Body of pancreas (tissue), 4 donors: ENCODE data around the gene AKT1. TPM values are rescaled to one million over a fixed set of nuclear protein-coding genes. Genes with fewer than 3 reads are reported as not detected.

Experiments used
- ATAC-seq: fragments of 150-250 bp; one replicate; pipeline ENCODE4 v1.9.1; 2016
- DNase-seq, 4 donors: peaks; one replicate each; pipeline ENCODE4 v3.0.0-alpha.2; 2019
- H3K27ac ChIP-seq, 4 donors: fragments of 200-600 bp; sonication (generic); 1 replicate in 3 of 4; 2 replicates in 1 of 4; pipeline versions ENCODE4 v1.5.1 to v1.6.1; 2016 to 2019; ENCODE audit warnings: mild to moderate bottlenecking in 1 of 4, mixed read lengths in 1 of 4, moderate library complexity in 1 of 4
- H3K27me3 ChIP-seq, 2 donors: fragments of 200-600 bp; sonication (generic); one replicate each; pipeline ENCODE4 v1.6.0; 2016; ENCODE audit warnings: mild to moderate bottlenecking in 1 of 2
- H3K36me3 ChIP-seq, 2 donors: fragments of 200-600 bp; sonication (generic); replicated peaks in 1 of 2; 2 replicates each; pipeline ENCODE4 v1.5.1; 2016; ENCODE audit warnings: low read depth in 2 of 2; ENCODE audit not compliant: insufficient read depth in 1 of 2
- H3K4me1 ChIP-seq: fragments of 200-600 bp; sonication (generic); one replicate; pipeline ENCODE4 v1.6.0; 2016
- H3K4me3 ChIP-seq, 2 donors: fragments of 200-600 bp; sonication (generic); 1 replicate in 1 of 2; 2 replicates in 1 of 2; pipeline ENCODE4 v1.5.1; 2016 to 2019
- H3K9me3 ChIP-seq, 3 donors: fragments of 200-600 bp; sonication (generic); 1 replicate in 2 of 3; 2 replicates in 1 of 3; pipeline ENCODE4 v1.5.1; 2016
- POLR2A ChIP-seq, 3 donors: fragments of 450-650 bp; IDR thresholded peaks; one replicate each; pipeline ENCODE4 v1.6.1; 2016; ENCODE audit warnings: antibody characterized with exemption in 3 of 3, mild to moderate bottlenecking in 2 of 3
- WGBS, 2 donors: methylation state at CpG; one replicate each; pipeline ENCODE4 v1.1.5; 2017; 5-methylcytosine and 5-hydroxymethylcytosine counted together
- intact Hi-C: fragments of 100-400 bp; cut with DNase I; formaldehyde crosslinking; loops from one replicate; pipeline ENCODE4 v1.15.1; 2023
- total RNA-seq, 2 donors: library from RNA; depleted of rRNA; stranded (reverse); fragments of >200 nt; gene quantifications; one replicate each; pipeline ENCODE4 v1.1.0, GENCODE V29; 2016
- TF ChIP-seq, protein P1 (sequence below), 7 experiments: fragments of 450-650 bp in 4 of 7; fragments of 200-600 bp in 3 of 7; sonication (generic) in 3 of 7; IDR thresholded peaks; one replicate each; pipeline ENCODE4 v1.5.1; 2016 to 2019; ENCODE audit warnings: antibody characterized with exemption in 7 of 7

AKT1 gene
- total RNA-seq, 2 donors from 2014 or later, result 74.2 to 151 TPM

- no peaks in the 10 kb centered on the region for H3K36me3 ChIP-seq
- intact Hi-C loops, result no loop called here
- no peak for TF ChIP-seq POLR2A (IDR thresholded peaks at IDR 0.05)
- TF ChIP-seq, protein P1, sequence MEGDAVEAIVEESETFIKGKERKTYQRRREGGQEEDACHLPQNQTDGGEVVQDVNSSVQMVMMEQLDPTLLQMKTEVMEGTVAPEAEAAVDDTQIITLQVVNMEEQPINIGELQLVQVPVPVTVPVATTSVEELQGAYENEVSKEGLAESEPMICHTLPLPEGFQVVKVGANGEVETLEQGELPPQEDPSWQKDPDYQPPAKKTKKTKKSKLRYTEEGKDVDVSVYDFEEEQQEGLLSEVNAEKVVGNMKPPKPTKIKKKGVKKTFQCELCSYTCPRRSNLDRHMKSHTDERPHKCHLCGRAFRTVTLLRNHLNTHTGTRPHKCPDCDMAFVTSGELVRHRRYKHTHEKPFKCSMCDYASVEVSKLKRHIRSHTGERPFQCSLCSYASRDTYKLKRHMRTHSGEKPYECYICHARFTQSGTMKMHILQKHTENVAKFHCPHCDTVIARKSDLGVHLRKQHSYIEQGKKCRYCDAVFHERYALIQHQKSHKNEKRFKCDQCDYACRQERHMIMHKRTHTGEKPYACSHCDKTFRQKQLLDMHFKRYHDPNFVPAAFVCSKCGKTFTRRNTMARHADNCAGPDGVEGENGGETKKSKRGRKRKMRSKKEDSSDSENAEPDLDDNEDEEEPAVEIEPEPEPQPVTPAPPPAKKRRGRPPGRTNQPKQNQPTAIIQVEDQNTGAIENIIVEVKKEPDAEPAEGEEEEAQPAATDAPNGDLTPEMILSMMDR (IDR thresholded peaks at IDR 0.05), result no peak
- no peak overlapping the region for H3K4me3 ChIP-seq
- no peaks in the 10 kb centered on the region for H3K9me3 ChIP-seq
- no peak for DNase-seq
- H3K4me1 ChIP-seq, result peaks cover 6% of the 10 kb centered on the region
- no peaks in the 10 kb centered on the region for H3K27me3 ChIP-seq
- no peak overlapping the region for H3K27ac ChIP-seq
- 88 to 91% methylated on average over 22 to 29 of the region's 29 CpGs for WGBS, 2 donors
- no peak for ATAC-seq
Measured at GRCh38 chr14:104739546-104740516, 55.7 kb downstream of the AKT1 start.

DNA sequence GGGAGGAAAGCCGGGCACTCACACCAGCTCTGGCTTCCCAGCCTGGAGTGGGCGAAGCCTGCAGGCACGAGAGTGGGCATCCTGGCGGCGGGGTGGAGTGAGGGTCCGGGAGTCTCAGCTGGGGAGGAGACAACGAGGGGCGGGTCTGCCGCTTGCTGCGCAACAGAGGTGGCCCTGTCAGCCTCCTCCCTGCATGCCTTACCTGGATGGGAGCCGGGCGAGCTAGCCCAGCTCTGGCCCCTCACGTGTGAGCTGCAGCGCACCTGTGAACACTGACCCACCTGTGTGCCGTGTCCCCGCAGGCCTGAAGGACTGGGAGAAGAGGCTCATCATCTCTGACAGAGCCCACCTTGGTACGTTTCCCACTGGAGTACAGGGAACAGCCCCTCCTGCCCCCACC is 56.5 kb downstream of the AKT1 start:
- DNase-seq (no peak), ATAC-seq (no peak)
- Histone ChIP-seq H3K36me3 (no peaks in the 10 kb centered on the region), H3K9me3 (no peaks in the 10 kb centered on the region), H3K27ac (no peak overlapping the region), H3K27me3 (no peaks in the 10 kb centered on the region), H3K4me1 (peaks cover 6% of the 10 kb centered on the region), H3K4me3 (no peak overlapping the region)
- intact Hi-C loops, result no loop called here
- TF ChIP-seq POLR2A (IDR thresholded peaks at IDR 0.05), result no peak
- TF ChIP-seq, protein P1 (IDR thresholded peaks at IDR 0.05), result no peak
- 92 to 96% methylated on average over 8 to 16 of the region's 17 CpGs for WGBS, 2 donors

GRCh38 chr14:104738375-104739019 is 57.1 kb downstream of the AKT1 start:
- Histone ChIP-seq H3K27ac (no peak overlapping the region), H3K4me1 (peaks cover 6% of the 10 kb centered on the region), H3K36me3 (no peaks in the 10 kb centered on the region), H3K27me3 (no peaks in the 10 kb centered on the region), H3K9me3 (no peaks in the 10 kb centered on the region), H3K4me3 (no peak overlapping the region)
- ATAC-seq, result no peak
- TF ChIP-seq, protein P1 (IDR thresholded peaks at IDR 0.05), result no peak
- no peak for TF ChIP-seq POLR2A (IDR thresholded peaks at IDR 0.05)
- no peak for DNase-seq
- WGBS, 2 donors, result 92 to 95% methylated on average over 12 to 18 of the region's 18 CpGs
- intact Hi-C loops, result no loop called here

DNA sequence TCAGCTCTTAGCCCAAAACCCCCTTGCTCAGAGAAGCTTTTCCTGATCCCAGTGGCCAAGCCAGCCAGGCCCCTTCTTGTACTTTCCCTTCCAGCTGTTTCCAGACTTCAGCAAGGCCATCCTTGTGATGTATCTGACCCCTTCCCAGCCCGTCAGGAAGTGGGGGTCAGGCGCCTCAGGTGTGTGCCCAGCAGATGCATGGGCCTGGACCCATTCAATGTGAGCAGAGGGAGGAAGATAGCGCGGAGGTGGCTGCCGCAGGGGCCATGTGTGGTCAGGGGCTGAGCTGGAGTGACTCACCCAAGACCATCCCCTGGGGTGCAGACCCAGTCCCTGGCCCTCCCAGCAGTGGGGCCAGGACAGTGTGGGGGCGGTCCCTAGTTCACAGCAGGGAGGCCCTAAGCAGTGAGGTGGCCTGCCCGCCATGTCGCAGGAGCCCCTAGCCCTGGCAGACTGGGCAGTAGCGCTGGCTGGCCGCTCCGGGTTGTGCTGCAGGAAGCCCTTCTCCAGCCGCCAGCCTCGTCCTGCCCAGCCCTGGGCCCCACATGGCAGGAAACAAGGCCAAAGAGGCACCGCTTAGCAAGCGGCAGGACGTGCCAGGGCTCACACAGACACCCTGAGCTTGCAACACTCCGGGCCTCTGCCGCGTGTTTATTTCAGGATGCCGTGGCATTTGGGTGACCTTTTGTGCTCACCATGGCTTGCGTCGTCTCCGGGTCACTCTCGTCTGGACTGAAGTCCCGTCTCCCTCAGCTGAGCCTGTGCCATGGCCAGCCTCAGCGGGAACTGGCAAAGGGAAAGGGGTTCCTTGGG is 59.5 kb downstream of the AKT1 start:
- Histone ChIP-seq H3K27me3 (no peaks in the 10 kb centered on the region), H3K36me3 (no peaks in the 10 kb centered on the region), H3K27ac (peak overlapping the region in 2 of 4 donors; percentile 51), H3K4me3 (no peak overlapping the region), H3K9me3 (no peaks in the 10 kb centered on the region), H3K4me1 (peaks cover 6% of the 10 kb centered on the region)
- ATAC-seq (peak; percentile 52), DNase-seq (peak; percentile 37 to 66 (median 54))
- peak in 1 of 3 donors; percentile 6 for TF ChIP-seq POLR2A (IDR thresholded peaks at IDR 0.05)
- TF ChIP-seq, protein P1 (IDR thresholded peaks at IDR 0.05), result no peak
- intact Hi-C loops, result no loop called here
- 65 to 93% methylated on average over 13 to 23 of the region's 26 CpGs for whole genome bisulfite sequencing, 2 donors
